Endodermal cell (in vitro differentiated cells): ENCODE results near the gene DVL3. TPM values are rescaled to one million over a fixed set of nuclear protein-coding genes. Genes with fewer than 3 reads are reported as not detected.

Experiments used
- DNase-seq: peaks from one replicate; pipeline ENCODE4 v3.0.0-alpha.2; 2017
- H3K27ac ChIP-seq: 2 replicates; pipeline ENCODE4 v1.5.1; 2013; ENCODE audit warnings: mild to moderate bottlenecking, low read depth, low read length, moderate library complexity
- H3K27me3 ChIP-seq: 2 replicates; pipeline ENCODE4 v1.6.1; 2013; ENCODE audit warnings: mild to moderate bottlenecking, low read length, moderate library complexity; ENCODE audit not compliant: insufficient read depth, control insufficient read depth, poor library complexity, severe bottlenecking
- H3K36me3 ChIP-seq: 2 replicates; pipeline ENCODE4 v1.7.0; 2013; ENCODE audit warnings: mild to moderate bottlenecking, low read length, moderate library complexity; ENCODE audit not compliant: control insufficient read depth, insufficient read depth
- H3K4me1 ChIP-seq: one replicate; pipeline ENCODE4 v1.7.0; 2013; ENCODE audit warnings: low read length; ENCODE audit not compliant: control insufficient read depth, insufficient read depth
- H3K4me3 ChIP-seq: 2 replicates; pipeline ENCODE4 v1.5.1; 2013; ENCODE audit warnings: mild to moderate bottlenecking, low read length, moderate library complexity
- H3K9ac ChIP-seq: 2 replicates; pipeline ENCODE4 v1.6.1; 2013; ENCODE audit warnings: mild to moderate bottlenecking, low read length, moderate library complexity; ENCODE audit not compliant: poor library complexity, severe bottlenecking; ENCODE audit errors: extremely low read depth
- H3K9me3 ChIP-seq: 2 replicates; pipeline ENCODE4 v1.6.1; 2013; ENCODE audit warnings: mild to moderate bottlenecking, low read length, moderate library complexity; ENCODE audit not compliant: control insufficient read depth
- H3K27ac Mint-ChIP-seq: 2 replicates; pipeline ENCODE4 v1.8.0; 2020; ENCODE audit warnings: mixed read lengths
- H3K27me3 Mint-ChIP-seq: 2 replicates; pipeline ENCODE4 v1.8.0; 2021; ENCODE audit warnings: mild to moderate bottlenecking, mixed read lengths; ENCODE audit not compliant: insufficient read depth
- H3K36me3 Mint-ChIP-seq: 2 replicates; pipeline ENCODE4 v1.8.0; 2020; ENCODE audit warnings: low read depth, mixed read lengths
- H3K4me1 Mint-ChIP-seq: 2 replicates; pipeline ENCODE4 v1.8.0; 2020; ENCODE audit warnings: mixed read lengths
- H3K4me3 Mint-ChIP-seq: 2 replicates; pipeline ENCODE4 v1.8.0; 2020; ENCODE audit warnings: mild to moderate bottlenecking, moderate library complexity, mixed read lengths
- H3K9me3 Mint-ChIP-seq: 2 replicates; pipeline ENCODE4 v1.8.0; 2020; ENCODE audit warnings: mild to moderate bottlenecking, mixed read lengths
- CTCF ChIP-seq: fragments of 200-600 bp; sonication (generic); conservative IDR thresholded peaks from 2 replicates; pipeline ENCODE4 v1.5.0; 2021; ENCODE audit warnings: antibody characterized with exemption, mild to moderate bottlenecking
- WGBS, 2 experiments: methylation state at CpG; one replicate each; pipeline versions ENCODE4 v1.1.5 to v1.1.7; 2013; ENCODE audit warnings: missing lambda C conversion rate in 2 of 2, mixed read lengths in 1 of 2; ENCODE audit not compliant: insufficient coverage in 1 of 2, insufficient read length in 1 of 2; 5-methylcytosine and 5-hydroxymethylcytosine counted together
- total RNA-seq, 2 donors: library from RNA; stranded (reverse); fragmentation: NEBNext Ultra II Directional in 1 of 2; extraction: Animal tissue kit (Norgen Biotek cat#: 25700) in 1 of 2; gene quantifications; 2 replicates in 1 of 2; 3 replicates in 1 of 2; pipeline ENCODE4 v1.2.1, GENCODE V29; 2021

The DVL3 gene
- total RNA-seq, 2 donors from 2014 or later = 90.5 to 95.1 TPM

DNA sequence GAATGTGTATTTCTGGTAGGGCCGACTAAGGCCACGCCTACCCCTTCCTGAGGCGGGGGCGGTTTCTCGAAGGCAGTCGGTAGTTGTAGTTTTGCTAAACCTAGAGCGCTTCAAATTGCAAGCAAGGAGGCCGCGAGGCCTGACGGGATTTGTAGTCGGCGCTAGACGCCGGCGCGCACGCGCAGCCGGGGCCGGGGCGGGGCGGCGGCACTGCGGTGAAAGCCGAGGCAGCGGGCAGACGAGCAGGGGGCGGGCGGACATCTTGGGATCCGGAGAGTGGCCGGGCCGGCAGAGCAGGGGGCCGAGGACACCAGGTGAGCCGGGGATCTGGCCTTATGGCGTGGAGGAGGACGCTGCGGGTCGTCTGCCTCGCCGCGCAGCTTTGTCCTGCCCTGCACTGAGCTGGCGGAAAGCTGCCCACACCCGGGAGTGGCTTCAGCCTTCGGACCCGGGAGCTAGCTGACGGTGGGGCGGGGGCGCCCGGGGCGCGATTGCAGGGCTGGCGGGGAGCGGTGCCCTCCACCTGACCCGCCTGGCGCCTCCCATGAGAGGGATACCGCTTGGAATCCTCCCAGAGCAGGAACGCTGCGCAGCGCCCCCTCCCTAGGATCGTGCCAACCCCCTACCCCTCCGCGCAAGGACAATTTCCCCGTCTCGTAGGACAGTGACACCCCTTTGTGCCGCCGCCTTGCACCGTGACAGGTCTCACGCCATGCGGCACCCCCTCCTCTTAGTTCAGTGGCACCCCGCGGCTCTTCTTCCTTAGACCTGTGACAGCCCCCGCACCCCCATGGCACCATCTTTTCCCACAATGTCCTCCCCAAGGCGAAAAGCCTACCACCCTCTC lies 19.7 kb downstream of the DVL3 start, which contains the start of gene AP2M1:
AP2M1 (plus strand) TSS at position 210 of the 847 bp plus-strand sequence. CDS start 2,139 bp downstream, outside the sequence.
- no peaks in the 10 kb centered on the region for H3K9me3 Mint-ChIP-seq
- Histone ChIP-seq H3K27ac (peak within 1 kb of the TSS; percentile 57), H3K9me3 (no peaks in the 10 kb centered on the region), H3K4me3 (peak within 1 kb of the TSS; percentile 96), H3K27me3 (no peaks in the 10 kb centered on the region), H3K4me1 (peaks cover 15% of the 10 kb centered on the region), H3K36me3 (peaks cover 48% of the 10 kb centered on the region), H3K9ac (peak within 1 kb of the TSS; percentile 81)
- H3K27me3 Mint-ChIP-seq = no peaks in the 10 kb centered on the region
- DNase-seq = peak; percentile 99
- H3K4me3 Mint-ChIP-seq = peak within 1 kb of the TSS; percentile 98
- no peak for TF ChIP-seq CTCF
- H3K36me3 Mint-ChIP-seq = peaks cover 52% of the 10 kb centered on the region
- H3K27ac Mint-ChIP-seq = peak within 1 kb of the TSS; percentile 99
- 0% methylated on average over 34 to 73 of the region's 73 CpGs for WGBS, 2 experiments
- peaks cover 19% of the 10 kb centered on the region for H3K4me1 Mint-ChIP-seq

- H3K4me1 ChIP-seq = peaks cover 15% of the 10 kb centered on the region
These were observed 20.3 kb downstream of the DVL3 start for GRCh38 chr3:184175506-184175905.

DNA sequence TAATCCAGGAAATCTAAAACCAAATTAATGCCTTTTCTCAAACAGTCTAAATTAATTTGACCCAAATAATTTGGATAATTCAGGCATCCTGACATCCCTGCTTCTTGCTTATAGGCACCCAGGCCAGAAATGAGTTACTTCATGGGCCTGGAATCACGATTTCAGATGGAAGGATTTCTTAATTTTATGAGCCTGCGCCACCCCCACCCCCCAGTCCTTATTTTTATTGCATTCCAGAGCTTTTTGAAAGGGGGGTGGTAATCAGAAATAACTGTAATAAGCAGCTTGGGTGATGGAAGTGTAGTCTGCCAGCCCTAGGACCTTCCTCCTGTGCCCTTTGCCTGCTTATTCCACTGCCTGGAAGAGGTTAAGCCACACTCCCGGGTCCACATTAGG lies 20.8 kb downstream of the DVL3 start:
- TF ChIP-seq CTCF = no peak
- WGBS, 2 experiments = 5% methylated on average over 2 of the region's 3 CpGs; no CpG with 5 or more reads in 1 of the 2 experiments
- H3K4me1 ChIP-seq = peaks cover 15% of the 10 kb centered on the region
- Mint-ChIP-seq H3K4me1 (peaks cover 19% of the 10 kb centered on the region), H3K27ac (peak overlapping the region; percentile 99), H3K36me3 (peaks cover 58% of the 10 kb centered on the region), H3K4me3 (peak overlapping the region; percentile 98), H3K27me3 (no peaks in the 10 kb centered on the region), H3K9me3 (no peaks in the 10 kb centered on the region)
- DNase-seq = no peak
- H3K27me3 ChIP-seq = no peaks in the 10 kb centered on the region
- peak overlapping the region; percentile 96 for H3K4me3 ChIP-seq
- no peaks in the 10 kb centered on the region for H3K9me3 ChIP-seq
- H3K36me3 ChIP-seq = peaks cover 56% of the 10 kb centered on the region
- peak overlapping the region; percentile 81 for H3K9ac ChIP-seq
- peak overlapping the region; percentile 58 for H3K27ac ChIP-seq

More at GRCh38 chr3:184175506-184175905, 20.3 kb downstream of the DVL3 start:
- Mint-ChIP-seq H3K27ac (peak overlapping the region; percentile 99), H3K36me3 (peaks cover 58% of the 10 kb centered on the region), H3K4me1 (peaks cover 19% of the 10 kb centered on the region), H3K27me3 (no peaks in the 10 kb centered on the region), H3K9me3 (no peaks in the 10 kb centered on the region), H3K4me3 (peak overlapping the region; percentile 98)
- H3K36me3 ChIP-seq = peaks cover 54% of the 10 kb centered on the region
- H3K9me3 ChIP-seq = no peaks in the 10 kb centered on the region
- H3K27me3 ChIP-seq = no peaks in the 10 kb centered on the region
- no peak for TF ChIP-seq CTCF
- 5 to 8% methylated on average over 5 to 8 of the region's 8 CpGs for WGBS, 2 experiments
- H3K4me3 ChIP-seq = peak overlapping the region; percentile 96
- H3K9ac ChIP-seq = peak overlapping the region; percentile 81
- DNase-seq = peak; percentile 70
- no peak overlapping the region for H3K27ac ChIP-seq
